Measurements from ENCODE around the gene PPP6R3. TPM values are rescaled to one million over a fixed set of nuclear protein-coding genes. Genes with fewer than 3 reads are reported as not detected.

Gene PPP6R3
- total and polyA plus RNA-seq, 2 experiments from 2014 or later: 31.5 to 108 TPM

GRCh38 chr11:68488623-68489022, 28.1 kb downstream of the PPP6R3 start:
- DNase-seq (ENCODE audit: low spot score): no peak
- H3K36me3 ChIP-seq (replicated peaks; ENCODE audit: insufficient read depth, low read depth): no peaks in the 10 kb centered on the region
- H3K27me3 ChIP-seq: no peaks in the 10 kb centered on the region
- WGBS (ENCODE audit: low lambda C conversion rate, missing lambda C conversion rate): 100% methylated on average over 1 of the region's 1 CpG
- H3K4me2 ChIP-seq: no peak overlapping the region
- no peaks in the 10 kb centered on the region for H3K4me1 ChIP-seq (ENCODE audit: insufficient read depth)
- H3K9me3 ChIP-seq (ENCODE audit: low read depth): no peaks in the 10 kb centered on the region
- H3K9me2 ChIP-seq (replicated peaks; ENCODE audit: insufficient read depth): no peaks in the 10 kb centered on the region
- no peak overlapping the region for H2AFZ ChIP-seq
- TF ChIP-seq EZH2 (IDR thresholded peaks at IDR 0.05; ENCODE audit: borderline replicate concordance) (no peak), CTCF (IDR thresholded peaks at IDR 0.05; ENCODE audit: poor library complexity) (no peak), EZH2phosphoT487 (IDR thresholded peaks at IDR 0.05; ENCODE audit: low read depth, severe bottlenecking, unreplicated experiment) (no peak)
- peaks cover 98% of the 10 kb centered on the region for H4K20me1 ChIP-seq (ENCODE audit: insufficient read depth, poor library complexity, severe bottlenecking)
- H3K79me2 ChIP-seq: peaks cover 100% of the 10 kb centered on the region
- H3K27ac ChIP-seq: no peak overlapping the region
- H3K4me3 ChIP-seq: no peak overlapping the region

- Histone ChIP-seq H3K4me2 (no peak overlapping the region), H4K20me1 (ENCODE audit: insufficient read depth, poor library complexity, severe bottlenecking) (peaks cover 96% of the 10 kb centered on the region), H3K9me2 (replicated peaks; ENCODE audit: insufficient read depth) (no peaks in the 10 kb centered on the region), H3K27ac (no peak overlapping the region), H3K4me1 (ENCODE audit: insufficient read depth) (peaks cover 7% of the 10 kb centered on the region), H3K79me2 (peaks cover 99% of the 10 kb centered on the region), H3K36me3 (replicated peaks; ENCODE audit: insufficient read depth, low read depth) (no peaks in the 10 kb centered on the region), H3K27me3 (no peaks in the 10 kb centered on the region), H3K4me3 (no peak overlapping the region), H3K9me3 (ENCODE audit: low read depth) (no peaks in the 10 kb centered on the region), H2AFZ (no peak overlapping the region)
- no peak for TF ChIP-seq EZH2phosphoT487 (IDR thresholded peaks at IDR 0.05; ENCODE audit: low read depth, severe bottlenecking, unreplicated experiment)
- TF ChIP-seq CTCF (IDR thresholded peaks at IDR 0.05; ENCODE audit: poor library complexity): no peak
- TF ChIP-seq EZH2 (IDR thresholded peaks at IDR 0.05; ENCODE audit: borderline replicate concordance): no peak
- WGBS (ENCODE audit: low lambda C conversion rate, missing lambda C conversion rate): 93% methylated on average over 3 of the region's 3 CpGs
- no peak for DNase-seq (ENCODE audit: low spot score)
These were observed 34.7 kb downstream of the PPP6R3 start for GRCh38 chr11:68495220-68495729.

GRCh38 chr11:68495872-68496271, 35.3 kb downstream of the PPP6R3 start:
- H3K27me3 ChIP-seq: no peaks in the 10 kb centered on the region
- peaks cover 7% of the 10 kb centered on the region for H3K4me1 ChIP-seq (ENCODE audit: insufficient read depth)
- WGBS (ENCODE audit: low lambda C conversion rate, missing lambda C conversion rate): 97% methylated on average over 3 of the region's 3 CpGs
- H3K4me3 ChIP-seq: no peak overlapping the region
- H3K27ac ChIP-seq: no peak overlapping the region
- H3K4me2 ChIP-seq: no peak overlapping the region
- H4K20me1 ChIP-seq (ENCODE audit: insufficient read depth, poor library complexity, severe bottlenecking): peaks cover 96% of the 10 kb centered on the region
- no peaks in the 10 kb centered on the region for H3K9me2 ChIP-seq (replicated peaks; ENCODE audit: insufficient read depth)
- peaks cover 99% of the 10 kb centered on the region for H3K79me2 ChIP-seq
- no peaks in the 10 kb centered on the region for H3K9me3 ChIP-seq (ENCODE audit: low read depth)
- no peaks in the 10 kb centered on the region for H3K36me3 ChIP-seq (replicated peaks; ENCODE audit: insufficient read depth, low read depth)
- no peak for DNase-seq (ENCODE audit: low spot score)
- TF ChIP-seq CTCF (IDR thresholded peaks at IDR 0.05; ENCODE audit: poor library complexity) (no peak), EZH2phosphoT487 (IDR thresholded peaks at IDR 0.05; ENCODE audit: low read depth, severe bottlenecking, unreplicated experiment) (no peak), EZH2 (IDR thresholded peaks at IDR 0.05; ENCODE audit: borderline replicate concordance) (no peak)
- H2AFZ ChIP-seq: no peak overlapping the region
